Caki2 (cell line): ENCODE results near the gene ACTN1. TPM values are rescaled to one million over a fixed set of nuclear protein-coding genes. Genes with fewer than 3 reads are reported as not detected.
A peak's percentile ranks its signal among the peaks of the same experiment; 100 is the strongest.

ENCODE experiments used
- DNase-seq: peaks from one replicate; pipeline ENCODE4 v3.0.0-alpha.2; 2015; ENCODE audit warnings: low read depth
- in situ Hi-C: cut with HindIII; loops from 2 replicates; pipeline ENCODE4 v1.10.0; 2016; ENCODE audit warnings: low sequenced_read_pairs, low pct_unique_long_range_greater_than_20kb, mixed read lengths
- total RNA-seq: library from RNA; depleted of rRNA; stranded (reverse); fragments of >200 nt; shearing (Covaris generic); gene quantifications from 2 replicates; pipeline ENCODE4 v1.2.3, GENCODE V29; 2014; ENCODE audit warnings: low replicate concordance; rRNA removed

Gene ACTN1
- total RNA-seq, 1 experiment from 2014 or later: 57.0 TPM

DNA sequence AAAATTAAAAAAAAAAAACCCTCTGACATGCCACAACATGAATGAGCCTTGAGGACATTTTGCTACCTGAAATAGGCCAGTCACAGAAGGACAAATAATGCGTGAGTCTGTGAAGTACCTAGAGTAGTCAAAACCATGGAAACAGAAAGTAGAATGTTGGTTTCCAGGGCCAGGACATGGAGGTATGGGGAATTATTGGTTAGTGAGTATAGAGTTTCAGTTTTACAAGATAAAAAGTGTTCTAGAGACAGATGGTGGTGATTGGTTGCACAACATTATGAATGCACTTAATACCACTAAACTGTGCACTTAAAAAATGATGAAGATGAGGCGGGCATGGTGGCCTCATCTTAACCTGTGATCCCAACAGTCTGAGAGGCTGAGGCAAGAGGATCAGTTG lies 138.6 kb downstream of the ACTN1 start:
- in situ Hi-C loops: no loop called here

DNA sequence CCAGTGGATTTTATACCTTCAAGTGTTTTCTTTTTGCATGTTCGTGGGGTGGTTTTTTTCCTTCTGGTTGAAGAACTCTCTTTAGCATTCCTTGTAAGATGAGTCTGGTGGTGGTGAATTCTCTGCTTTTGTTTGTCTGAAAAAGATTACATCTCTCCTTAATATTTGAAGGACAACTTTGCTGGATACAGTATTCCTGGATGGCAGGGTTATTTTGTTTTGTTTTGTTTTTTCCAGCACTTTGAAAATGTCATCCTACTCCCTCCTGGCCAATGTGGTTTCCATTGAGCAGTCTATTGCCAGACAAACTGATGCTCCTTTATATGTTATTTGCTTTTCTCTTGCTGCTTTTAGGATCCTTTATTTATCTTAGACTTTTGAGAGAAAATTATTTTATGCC lies 143.0 kb downstream of the ACTN1 start:
- no peak for DNase-seq
- in situ Hi-C loops: no loop called here

More for the DNA sequence above, 138.6 kb downstream of the ACTN1 start:
- no peak for DNase-seq

DNA sequence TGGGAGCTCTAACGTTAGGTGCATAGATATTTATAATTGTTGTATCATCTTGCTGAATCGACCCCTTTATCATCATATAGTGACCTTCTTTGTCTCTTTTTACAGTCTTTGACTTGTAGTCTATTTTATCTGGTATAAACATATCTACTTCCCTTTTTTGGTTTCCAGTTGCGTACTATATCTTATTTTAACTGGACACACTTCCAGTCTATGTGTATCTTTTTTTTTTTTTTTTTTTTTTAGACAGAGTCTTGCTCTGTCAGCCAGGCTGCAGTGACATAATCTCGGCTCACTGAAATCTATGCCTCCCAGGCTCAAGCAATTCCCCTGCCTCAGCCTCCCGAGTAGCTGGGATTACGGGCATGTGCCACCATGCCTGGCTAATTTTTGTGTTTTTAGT lies 144.3 kb downstream of the ACTN1 start:
- DNase-seq: no peak
- in situ Hi-C loops: no loop called here

DNA sequence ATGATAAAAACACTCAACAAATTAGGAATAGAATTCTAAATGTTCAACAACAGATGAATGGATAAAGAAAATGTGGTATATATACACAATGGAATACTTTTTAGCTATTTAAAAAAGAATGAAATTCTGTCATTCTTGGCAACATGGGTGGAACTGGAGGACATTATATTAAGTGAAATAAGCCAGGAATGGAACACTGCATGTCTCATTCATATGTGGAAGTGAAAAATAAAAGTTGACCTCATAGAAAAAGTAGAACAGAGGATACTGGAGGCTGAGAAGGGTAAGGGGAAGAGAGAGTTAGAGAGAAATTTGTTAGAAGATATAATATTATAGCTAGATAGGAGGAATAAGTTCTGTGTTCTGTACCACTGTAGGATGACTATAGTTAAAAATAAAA lies 150.4 kb downstream of the ACTN1 start:
- in situ Hi-C loops: no loop called here
- DNase-seq: no peak

DNA sequence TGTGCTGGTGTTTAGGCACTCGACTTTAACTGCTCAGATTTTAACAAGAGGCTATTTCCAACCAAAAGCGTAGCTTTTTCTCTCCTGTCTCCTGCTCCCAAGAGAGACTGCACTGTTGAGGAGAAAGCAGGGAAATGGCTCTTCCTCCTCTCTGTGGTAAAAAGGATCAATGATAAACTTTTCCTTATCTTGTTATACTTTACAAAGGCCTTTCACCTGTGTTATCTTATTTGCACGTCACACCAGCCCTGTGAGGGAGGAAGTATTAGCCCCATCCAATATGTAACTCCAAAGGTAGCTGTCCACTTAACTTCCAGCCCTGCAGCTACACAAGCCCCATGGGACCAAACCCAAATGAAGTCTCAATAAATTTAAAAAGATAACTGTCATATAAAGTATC lies 153.4 kb downstream of the ACTN1 start:
- in situ Hi-C loops: no loop called here
- no peak for DNase-seq

DNA sequence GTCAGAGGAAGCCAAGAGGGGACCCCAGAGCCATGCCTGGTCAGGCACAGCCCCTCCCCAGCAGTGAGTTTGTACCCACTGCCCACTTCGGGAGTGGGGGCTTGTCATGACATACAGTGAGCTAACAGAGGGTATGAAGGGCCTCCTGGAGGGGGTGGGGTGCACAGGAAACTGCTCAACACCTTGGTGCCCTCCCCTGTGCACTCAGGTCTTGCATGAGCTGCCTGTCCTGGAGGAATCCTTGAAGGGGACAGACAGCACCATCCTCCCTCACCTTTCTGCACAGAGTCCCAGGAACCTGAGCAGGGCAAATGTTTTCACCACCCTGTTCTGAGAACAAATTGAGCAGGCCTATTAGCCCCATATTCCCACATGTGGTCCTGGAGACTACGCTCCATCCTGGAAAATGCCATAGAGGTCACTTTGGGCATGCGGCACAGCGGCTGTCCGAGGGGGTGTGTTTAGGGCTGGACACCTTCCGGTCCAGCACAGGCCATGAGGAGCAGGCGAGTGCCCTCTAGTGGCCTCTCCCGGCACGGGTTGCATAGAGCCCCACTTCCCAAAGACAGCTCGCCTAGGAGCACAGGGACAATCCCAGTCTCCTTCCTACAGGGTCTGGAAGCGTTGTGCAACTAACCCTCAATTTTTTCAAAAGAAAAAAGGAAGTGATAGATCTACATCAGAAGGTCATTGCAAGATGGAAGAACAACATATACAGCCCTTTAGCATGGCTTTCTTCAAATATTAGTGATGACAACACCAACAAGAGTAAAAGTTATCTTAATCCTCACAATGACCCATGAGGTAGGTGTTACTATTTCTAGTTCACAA lies 154.4 kb downstream of the ACTN1 start:
- DNase-seq: peak; percentile 53
- in situ Hi-C loops: no loop called here

DNA sequence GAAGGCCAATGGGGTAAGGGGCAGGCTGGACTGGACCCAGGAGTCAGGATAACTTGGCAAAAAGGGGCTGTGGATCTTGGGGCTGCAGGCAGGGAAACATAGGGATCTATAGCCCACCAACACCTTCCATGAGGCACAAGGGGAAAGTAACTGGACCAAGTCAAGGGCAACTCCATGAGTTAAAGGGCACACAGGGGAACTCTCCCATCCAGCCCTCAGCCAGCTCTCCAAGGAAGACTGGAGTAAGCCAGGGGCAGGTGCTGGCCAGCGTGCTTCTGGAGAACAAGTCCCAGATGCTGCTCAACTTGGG lies 154.9 kb downstream of the ACTN1 start:
- no peak for DNase-seq
- in situ Hi-C loops: no loop called here

Other genes with a start within 250 kb of the ACTN1 start
- gene ZFP36L1, start 186.2 kb downstream of the ACTN1 start, total RNA-seq: 31.6 and 102 TPM in 2 replicates
- 7.8 and 9.0 TPM in 2 replicates for gene DCAF5, start 173.8 kb upstream of the ACTN1 start, total RNA-seq
- 10.3 and 13.0 TPM in 2 replicates for gene EXD2, start 212.2 kb upstream of the ACTN1 start, total RNA-seq